Measurements from ENCODE around the gene MCUR1.

DNA sequence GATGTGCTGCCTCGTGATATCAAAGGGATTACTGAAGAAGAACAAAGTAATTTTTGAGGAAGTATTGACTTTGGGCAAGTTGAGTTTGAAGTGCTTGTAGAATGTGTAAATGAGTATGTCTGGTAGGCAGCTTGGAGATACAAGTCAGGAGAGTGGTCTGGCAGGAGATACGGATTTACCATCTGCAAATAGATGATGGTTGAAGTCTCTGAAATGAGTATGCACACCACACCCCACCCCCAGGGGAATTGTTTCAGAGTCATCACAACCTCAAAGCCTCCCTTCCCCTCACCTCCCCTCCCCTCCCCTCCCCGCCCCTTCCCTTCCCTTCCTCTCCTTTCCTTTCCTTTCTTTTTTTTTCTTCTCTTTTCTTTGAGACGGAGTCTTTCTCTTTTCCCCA lies 16.4 kb upstream of the MCUR1 start:
- no peak for TF ChIP-seq CTCF (IDR thresholded peaks at IDR 0.05; ENCODE audit: insufficient read depth, low read length)
- TF ChIP-seq, protein P1, sequence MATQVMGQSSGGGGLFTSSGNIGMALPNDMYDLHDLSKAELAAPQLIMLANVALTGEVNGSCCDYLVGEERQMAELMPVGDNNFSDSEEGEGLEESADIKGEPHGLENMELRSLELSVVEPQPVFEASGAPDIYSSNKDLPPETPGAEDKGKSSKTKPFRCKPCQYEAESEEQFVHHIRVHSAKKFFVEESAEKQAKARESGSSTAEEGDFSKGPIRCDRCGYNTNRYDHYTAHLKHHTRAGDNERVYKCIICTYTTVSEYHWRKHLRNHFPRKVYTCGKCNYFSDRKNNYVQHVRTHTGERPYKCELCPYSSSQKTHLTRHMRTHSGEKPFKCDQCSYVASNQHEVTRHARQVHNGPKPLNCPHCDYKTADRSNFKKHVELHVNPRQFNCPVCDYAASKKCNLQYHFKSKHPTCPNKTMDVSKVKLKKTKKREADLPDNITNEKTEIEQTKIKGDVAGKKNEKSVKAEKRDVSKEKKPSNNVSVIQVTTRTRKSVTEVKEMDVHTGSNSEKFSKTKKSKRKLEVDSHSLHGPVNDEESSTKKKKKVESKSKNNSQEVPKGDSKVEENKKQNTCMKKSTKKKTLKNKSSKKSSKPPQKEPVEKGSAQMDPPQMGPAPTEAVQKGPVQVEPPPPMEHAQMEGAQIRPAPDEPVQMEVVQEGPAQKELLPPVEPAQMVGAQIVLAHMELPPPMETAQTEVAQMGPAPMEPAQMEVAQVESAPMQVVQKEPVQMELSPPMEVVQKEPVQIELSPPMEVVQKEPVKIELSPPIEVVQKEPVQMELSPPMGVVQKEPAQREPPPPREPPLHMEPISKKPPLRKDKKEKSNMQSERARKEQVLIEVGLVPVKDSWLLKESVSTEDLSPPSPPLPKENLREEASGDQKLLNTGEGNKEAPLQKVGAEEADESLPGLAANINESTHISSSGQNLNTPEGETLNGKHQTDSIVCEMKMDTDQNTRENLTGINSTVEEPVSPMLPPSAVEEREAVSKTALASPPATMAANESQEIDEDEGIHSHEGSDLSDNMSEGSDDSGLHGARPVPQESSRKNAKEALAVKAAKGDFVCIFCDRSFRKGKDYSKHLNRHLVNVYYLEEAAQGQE (IDR thresholded peaks at IDR 0.05; ENCODE audit: insufficient replicate concordance, low read depth): no peak
- no peak for TF ChIP-seq POLR2AphosphoS5 (IDR thresholded peaks at IDR 0.05; ENCODE audit: low read depth)
- TF ChIP-seq GABPA (IDR thresholded peaks at IDR 0.05; ENCODE audit: low read depth): no peak
- no peak for TF ChIP-seq SPI1 (IDR thresholded peaks at IDR 0.05; ENCODE audit: borderline replicate concordance, low read depth)

Data from HL-60 (cell line).